NCI-H128 (cell line): ENCODE measurements around the gene NXPE4.
"Not testable (repeated sequence)": the region's sequence is repeated elsewhere in the genome, so short reads cannot be mapped to it uniquely, and the experiment has no call there.

Source experiments
- DNase-seq: peaks from one replicate; lab custom pipeline; 2025; ENCODE audit not compliant: unreplicated experiment; lab: John Stamatoyannopoulos, UW

The NXPE4 gene

GRCh38 chr11:114610984-114611944 is 15.7 kb upstream of the NXPE4 start:
- DNase-seq: no peak

- DNase-seq: no peak
Measured at GRCh38 chr11:114610550-114610949, 15.0 kb upstream of the NXPE4 start.

GRCh38 chr11:114609429-114609828 is 13.8 kb upstream of the NXPE4 start:
- DNase-seq: no peak

DNA sequence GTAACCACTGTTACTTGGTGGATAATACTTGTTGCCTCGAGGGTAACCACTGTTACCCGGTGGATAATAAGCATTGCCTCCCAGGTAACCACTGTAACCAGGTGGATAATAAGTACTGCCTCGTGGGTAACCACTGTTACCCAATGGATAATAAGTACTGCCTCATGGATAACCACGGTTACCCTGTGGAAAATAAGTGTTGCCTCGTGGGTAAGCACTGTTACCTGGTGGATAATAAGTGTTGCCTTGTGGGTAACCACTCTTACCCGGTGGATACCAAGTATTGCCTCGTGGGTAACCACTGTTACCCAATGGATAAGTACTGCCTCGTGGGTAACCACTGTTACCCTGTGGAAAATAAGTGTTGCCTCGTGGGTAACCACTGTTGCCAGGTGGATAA is 13.0 kb upstream of the NXPE4 start:
- DNase-seq: not testable (repeated sequence)

DNA sequence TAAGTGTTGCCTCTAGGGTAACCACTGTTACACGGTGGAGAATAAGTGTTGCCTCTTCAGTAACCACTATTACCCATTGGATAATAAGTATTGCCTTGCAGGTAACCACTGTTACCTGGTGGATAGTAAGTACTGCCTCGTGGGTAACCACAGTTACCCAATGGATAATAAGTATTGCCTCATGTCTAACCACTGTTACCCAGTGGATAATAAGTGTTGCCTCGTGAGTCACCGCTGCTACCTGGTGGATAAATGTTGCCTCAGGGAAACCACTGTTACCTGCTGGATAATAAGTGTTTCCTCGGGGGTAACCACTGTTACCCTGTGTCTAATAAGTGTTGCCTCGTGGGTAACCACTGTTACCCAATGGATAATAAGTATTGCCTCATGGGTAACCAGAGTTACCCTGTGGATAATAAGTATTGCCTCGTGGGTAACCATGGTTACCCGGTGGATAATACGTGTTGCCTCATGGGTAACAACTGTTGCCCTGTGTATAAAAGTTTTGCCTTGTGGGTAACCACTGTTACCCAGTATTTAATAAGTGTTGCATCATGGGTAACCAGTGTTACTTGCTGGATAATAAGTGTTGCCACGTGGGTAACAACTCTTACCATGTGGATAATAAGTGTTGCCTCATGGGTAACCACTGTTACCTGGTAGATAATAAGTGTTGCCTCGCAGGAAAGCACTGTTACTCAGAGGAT is 12.3 kb upstream of the NXPE4 start:
- no peak for DNase-seq

GRCh38 chr11:114606802-114607075 is 11.2 kb upstream of the NXPE4 start:
- DNase-seq: not testable (repeated sequence)

GRCh38 chr11:114606003-114606801 is 10.6 kb upstream of the NXPE4 start:
- DNase-seq: no peak

- no peak for DNase-seq
Measured at GRCh38 chr11:114605370-114605769, 9.8 kb upstream of the NXPE4 start.

DNA sequence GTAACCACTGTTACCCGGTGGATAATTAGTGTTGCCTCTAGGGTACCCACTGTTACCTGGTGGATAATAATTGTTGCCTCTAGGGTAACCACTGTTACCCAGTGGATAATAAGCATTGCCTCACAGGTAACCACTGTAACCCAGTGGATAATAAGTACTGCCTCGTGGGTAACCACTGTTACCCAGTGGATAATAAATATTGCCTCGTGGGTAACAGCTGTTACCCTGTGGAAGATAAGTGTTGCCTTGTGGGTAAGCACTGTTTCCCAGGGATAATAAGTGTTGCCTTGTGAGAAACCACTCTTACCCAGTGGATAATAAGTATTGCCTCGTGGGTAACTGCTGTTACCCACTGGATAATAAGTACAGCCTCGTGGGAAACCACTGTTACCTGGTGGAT is 9.3 kb upstream of the NXPE4 start:
- DNase-seq: no peak

GRCh38 chr11:114604179-114604813 is 8.7 kb upstream of the NXPE4 start:
- DNase-seq: no peak

GRCh38 chr11:114603151-114603550 is 7.6 kb upstream of the NXPE4 start:
- not testable (repeated sequence) for DNase-seq

DNA sequence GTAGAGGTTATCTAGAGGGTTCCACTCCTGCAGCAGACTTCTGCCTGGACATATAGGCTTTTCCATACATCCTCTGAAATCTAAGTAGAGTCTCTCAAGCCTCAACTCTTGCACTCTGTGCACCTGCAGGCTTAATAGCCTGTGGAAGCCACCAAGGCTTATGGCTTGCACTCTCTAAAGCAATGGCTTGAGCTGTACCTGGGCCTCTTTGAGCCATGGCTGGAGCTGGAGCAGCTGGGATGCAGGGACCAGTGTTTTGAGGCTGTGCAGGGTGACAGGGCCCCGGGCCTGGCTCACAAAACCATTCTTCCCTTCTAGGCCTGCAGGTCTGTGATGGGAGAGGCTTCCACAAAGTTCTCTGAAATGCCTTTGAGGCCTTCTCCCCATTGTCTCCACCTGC is 2.9 kb upstream of the NXPE4 start:
- DNase-seq: no peak

DNA sequence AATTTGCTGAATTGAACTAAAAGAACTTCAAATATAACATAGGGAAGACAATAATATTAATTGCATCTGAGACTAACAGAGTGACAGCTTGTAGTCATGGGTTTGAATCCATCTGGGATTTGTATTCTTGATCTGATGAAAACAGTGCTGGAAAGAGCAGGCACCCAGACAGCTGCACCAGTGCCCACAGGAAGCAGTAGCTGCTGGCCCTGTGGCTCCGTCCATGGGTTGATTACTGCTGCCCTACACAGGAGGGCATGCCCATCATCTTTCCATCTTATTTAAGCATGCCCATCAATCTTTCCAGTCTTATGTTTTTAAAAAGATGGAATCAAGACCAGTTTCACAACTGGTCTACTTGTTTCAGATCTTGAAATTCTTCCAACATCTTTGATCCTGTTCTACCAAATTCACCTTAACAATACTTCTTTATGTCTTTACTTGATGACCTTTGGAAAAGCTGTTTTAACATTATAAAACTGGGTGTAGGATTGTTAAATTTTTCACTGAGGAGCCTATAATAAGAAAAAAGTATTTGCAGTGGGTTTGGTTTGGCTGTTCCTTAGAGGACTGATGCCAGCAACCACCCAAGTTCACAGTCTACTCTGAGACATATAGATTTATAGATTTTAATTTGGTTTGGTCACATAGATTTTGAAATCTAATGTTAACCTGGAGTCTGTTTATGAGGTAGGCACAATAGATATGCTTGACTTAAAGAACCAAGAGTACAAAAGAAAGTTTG is 761 bp upstream of the NXPE4 start:
- DNase-seq: no peak

DNA sequence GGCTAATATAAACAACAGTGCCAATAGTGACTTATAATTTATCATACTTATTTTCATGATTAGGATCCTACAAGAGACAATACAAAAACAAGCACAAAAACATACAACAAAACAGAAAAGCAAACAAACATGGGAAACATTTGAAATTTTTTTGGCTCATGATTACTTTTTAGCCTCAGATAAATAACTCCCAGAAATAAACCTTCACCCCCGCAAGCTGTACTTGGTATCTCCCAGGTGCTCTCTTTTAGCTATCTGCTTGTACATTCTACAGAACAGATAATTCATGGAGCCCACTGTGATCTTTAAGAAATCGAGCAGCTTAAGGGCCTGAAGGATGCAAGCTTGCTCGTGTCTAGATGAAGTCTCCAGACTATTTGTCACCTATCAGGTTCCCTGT is 883 bp downstream of the NXPE4 start:
- no peak for DNase-seq

GRCh38 chr11:114587398-114587953 is 8.1 kb downstream of the NXPE4 start:
- no peak for DNase-seq

- DNase-seq: no peak
Measured at GRCh38 chr11:114586797-114587196, 8.8 kb downstream of the NXPE4 start.

DNA sequence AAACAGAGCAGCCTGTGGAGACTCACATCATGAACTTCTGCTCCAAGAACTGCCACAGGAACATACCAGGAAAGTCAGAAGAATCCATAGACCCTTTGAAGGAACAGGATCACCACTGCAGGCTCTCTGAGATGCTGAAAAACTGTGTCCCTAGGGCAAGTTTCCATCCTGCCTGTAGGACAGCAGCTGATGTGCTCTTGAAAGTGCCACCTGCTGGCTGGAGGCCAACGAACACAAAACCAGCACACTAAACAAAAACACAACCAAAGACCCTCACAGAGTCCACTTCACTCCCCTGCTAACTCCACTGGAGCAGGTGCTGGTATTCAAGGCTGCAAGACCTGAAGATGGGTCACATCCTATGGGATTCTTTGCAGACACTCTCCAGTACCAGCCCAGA is 23.9 kb downstream of the NXPE4 start:
- DNase-seq: no peak

DNA sequence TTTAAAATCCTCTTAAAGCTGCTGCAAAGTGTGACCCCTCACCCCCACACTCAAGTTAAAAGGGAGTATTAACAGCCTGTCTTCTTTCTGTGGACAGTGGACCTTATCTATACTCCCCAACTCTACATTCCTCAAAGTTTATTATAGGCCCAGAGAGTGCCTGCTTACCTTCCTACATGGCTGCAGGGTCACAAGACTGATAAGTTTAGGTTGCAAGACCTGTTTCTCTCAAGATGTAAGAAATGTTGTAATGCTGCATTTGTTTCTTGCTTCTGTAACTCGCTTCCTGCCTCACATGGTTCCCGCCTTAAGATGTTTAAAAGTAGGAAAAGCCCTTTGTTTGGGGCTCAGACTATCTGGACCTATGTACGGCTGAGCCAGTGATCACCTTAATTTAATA is 25.8 kb downstream of the NXPE4 start:
- no peak for DNase-seq

DNA sequence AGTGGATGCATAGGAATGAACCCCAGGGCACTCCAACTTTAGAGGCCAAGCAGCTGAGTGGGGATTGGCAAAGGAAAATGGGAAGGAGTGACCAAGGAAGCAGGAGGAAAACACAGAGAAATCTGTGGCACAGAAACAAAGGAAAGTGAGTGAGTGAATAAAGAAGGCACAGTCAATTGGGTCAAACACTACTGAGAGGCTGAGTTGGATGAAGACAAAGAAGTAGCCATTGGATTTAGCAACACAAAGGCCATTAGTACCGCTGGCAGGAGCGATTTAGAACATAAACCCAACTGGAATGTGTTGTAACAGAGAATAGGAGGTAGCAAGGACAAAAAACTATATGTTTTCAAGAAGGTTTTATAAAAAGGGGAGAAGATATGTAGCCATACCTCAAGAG is 29.3 kb downstream of the NXPE4 start:
- DNase-seq: no peak

- no peak for DNase-seq
Measured at GRCh38 chr11:114564831-114565230, 30.8 kb downstream of the NXPE4 start.
